IPS-11a (cell line): ENCODE results near the gene SYNC.
"Not testable (repeated sequence)": the region's sequence is repeated elsewhere in the genome, so short reads cannot be mapped to it uniquely, and the experiment has no call there.

Experiments used
- H3K4me3 ChIP-seq: one replicate; pipeline ENCODE4 v1.5.1; 2013; ENCODE audit warnings: low read depth, low read length, control low read depth

SYNC gene

GRCh38 chr1:32647308-32648134 is 55.0 kb downstream of the SYNC start:
- H3K4me3 ChIP-seq: no peak overlapping the region

GRCh38 chr1:32644426-32644825 is 58.1 kb downstream of the SYNC start:
- no peak overlapping the region for H3K4me3 ChIP-seq

GRCh38 chr1:32642292-32642827 is 60.2 kb downstream of the SYNC start:
- not testable (repeated sequence) for H3K4me3 ChIP-seq

GRCh38 chr1:32639489-32640075 is 63.0 kb downstream of the SYNC start:
- no peak overlapping the region for H3K4me3 ChIP-seq

GRCh38 chr1:32636914-32637645 is 65.5 kb downstream of the SYNC start:
- H3K4me3 ChIP-seq: no peak overlapping the region

GRCh38 chr1:32635508-32636277 is 66.9 kb downstream of the SYNC start:
- no peak overlapping the region for H3K4me3 ChIP-seq

GRCh38 chr1:32632829-32633228 is 69.7 kb downstream of the SYNC start:
- no peak overlapping the region for H3K4me3 ChIP-seq

GRCh38 chr1:32630173-32630572 is 72.4 kb downstream of the SYNC start:
- not testable (repeated sequence) for H3K4me3 ChIP-seq
